B cell (primary cell): ENCODE data around the gene EFR3B.

Experiments
- EZH2 ChIP-seq: IDR thresholded peaks from 2 replicates; pipeline ENCODE4 v1.6.1; 2012; ENCODE audit warnings: borderline replicate concordance, low read depth, mild to moderate bottlenecking, moderate library complexity, low read length; ENCODE audit not compliant: insufficient read depth, poor library complexity, severe bottlenecking
- TF ChIP-seq, protein P1 (sequence below): fragments of 200-600 bp; IDR thresholded peaks from one replicate; pipeline ENCODE4 v1.8.0; 2022; ENCODE audit warnings: antibody characterized with exemption, mild to moderate bottlenecking

DNA sequence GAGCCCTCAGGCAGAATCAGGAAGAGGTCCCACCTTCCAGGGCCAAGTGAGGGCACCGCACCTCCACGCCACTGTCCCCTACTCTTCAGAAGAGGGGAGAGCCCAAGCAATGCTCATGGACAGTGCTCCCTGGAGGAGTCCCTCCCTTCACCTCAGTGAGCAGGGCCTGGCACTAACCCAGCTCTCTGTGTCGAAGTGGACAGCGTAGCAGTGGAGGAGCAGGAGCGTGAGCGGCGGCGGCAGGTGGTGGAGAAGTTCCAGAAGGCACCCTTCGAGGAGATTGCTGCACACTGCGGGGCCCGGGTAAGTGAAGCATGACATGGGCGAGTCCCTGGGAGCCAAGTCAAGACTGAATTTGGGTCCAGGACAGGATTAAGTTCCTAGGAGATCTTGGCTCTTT lies 109.8 kb downstream of the EFR3B start:
- TF ChIP-seq, protein P1, sequence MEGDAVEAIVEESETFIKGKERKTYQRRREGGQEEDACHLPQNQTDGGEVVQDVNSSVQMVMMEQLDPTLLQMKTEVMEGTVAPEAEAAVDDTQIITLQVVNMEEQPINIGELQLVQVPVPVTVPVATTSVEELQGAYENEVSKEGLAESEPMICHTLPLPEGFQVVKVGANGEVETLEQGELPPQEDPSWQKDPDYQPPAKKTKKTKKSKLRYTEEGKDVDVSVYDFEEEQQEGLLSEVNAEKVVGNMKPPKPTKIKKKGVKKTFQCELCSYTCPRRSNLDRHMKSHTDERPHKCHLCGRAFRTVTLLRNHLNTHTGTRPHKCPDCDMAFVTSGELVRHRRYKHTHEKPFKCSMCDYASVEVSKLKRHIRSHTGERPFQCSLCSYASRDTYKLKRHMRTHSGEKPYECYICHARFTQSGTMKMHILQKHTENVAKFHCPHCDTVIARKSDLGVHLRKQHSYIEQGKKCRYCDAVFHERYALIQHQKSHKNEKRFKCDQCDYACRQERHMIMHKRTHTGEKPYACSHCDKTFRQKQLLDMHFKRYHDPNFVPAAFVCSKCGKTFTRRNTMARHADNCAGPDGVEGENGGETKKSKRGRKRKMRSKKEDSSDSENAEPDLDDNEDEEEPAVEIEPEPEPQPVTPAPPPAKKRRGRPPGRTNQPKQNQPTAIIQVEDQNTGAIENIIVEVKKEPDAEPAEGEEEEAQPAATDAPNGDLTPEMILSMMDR = no peak
- no peak for TF ChIP-seq EZH2
